Measurements from ENCODE around the gene ESRRA. TPM values are rescaled to one million over a fixed set of nuclear protein-coding genes. Genes with fewer than 3 reads are reported as not detected.

ESRRA gene
- total and polyA plus RNA-seq, 9 of the 15 experiments (the other 6 are each of a cell fraction or from before 2014, with no cell fraction given): 0.27 to 89.7 (median 23.7) TPM

DNA sequence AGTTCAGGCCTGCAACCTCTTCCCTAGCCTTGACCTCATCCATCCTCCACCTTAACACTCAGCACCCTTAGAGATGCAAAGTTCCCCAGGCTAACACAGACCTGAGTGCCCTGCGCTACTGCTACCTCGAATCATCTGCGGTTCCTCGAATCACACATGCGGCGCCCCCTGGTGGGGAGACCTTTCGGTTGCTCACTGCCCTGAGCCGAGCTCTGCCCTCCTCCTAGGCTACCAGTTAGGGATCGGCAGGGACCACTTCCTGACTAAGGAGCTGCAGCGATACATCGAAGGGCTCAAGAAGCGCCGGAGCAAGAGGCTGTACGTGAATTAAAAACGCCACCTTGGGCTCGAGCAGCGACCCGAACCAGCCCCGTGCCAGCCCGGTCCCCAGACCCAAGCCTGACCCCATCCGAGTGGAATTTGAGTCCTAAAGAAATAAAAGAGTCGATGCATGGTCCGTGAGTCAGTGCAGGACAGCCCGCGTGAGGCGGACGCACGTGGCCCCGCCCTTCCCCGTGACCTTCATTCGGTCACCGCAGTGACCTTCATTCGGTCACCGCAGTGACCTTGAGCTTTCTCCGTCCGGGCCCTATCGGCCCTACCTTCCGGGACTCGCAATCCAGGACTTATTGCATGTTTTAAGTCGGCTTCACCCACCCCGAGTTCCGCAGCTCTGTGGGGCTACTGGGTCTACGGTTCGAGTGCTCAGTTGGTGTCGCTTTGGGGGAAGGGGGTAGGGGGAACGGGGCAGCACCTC is 830 bp upstream of the ESRRA start (continued):
- TF ChIP-seq ZNF551 (CRISPR knock-in tag; IDR thresholded peaks at IDR 0.05): no peak
- TF ChIP-seq ZNF316 (IDR thresholded peaks at IDR 0.05): no peak
- TF ChIP-seq, protein P1, sequence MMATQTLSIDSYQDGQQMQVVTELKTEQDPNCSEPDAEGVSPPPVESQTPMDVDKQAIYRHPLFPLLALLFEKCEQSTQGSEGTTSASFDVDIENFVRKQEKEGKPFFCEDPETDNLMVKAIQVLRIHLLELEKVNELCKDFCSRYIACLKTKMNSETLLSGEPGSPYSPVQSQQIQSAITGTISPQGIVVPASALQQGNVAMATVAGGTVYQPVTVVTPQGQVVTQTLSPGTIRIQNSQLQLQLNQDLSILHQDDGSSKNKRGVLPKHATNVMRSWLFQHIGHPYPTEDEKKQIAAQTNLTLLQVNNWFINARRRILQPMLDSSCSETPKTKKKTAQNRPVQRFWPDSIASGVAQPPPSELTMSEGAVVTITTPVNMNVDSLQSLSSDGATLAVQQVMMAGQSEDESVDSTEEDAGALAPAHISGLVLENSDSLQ (IDR thresholded peaks at IDR 0.05): peak; percentile 21; the same call in 1 of the 2 replicates
- no peak for TF ChIP-seq ZNF780A (CRISPR knock-in tag; IDR thresholded peaks at IDR 0.05)
- no peak for TF ChIP-seq PYGO2 (tag; IDR thresholded peaks at IDR 0.05)
- 0 out of 2 replicates have a peak, but pooled peaks have one; percentile 49 for TF ChIP-seq ZNF143 (CRISPR knock-in tag; IDR thresholded peaks at IDR 0.05)
- no peak for TF ChIP-seq GATAD2A (IDR thresholded peaks at IDR 0.05)
- peak; percentile 71 for TF ChIP-seq RBM39 (optimal IDR thresholded peaks at IDR 0.05; ENCODE audit: low read depth, low read length)
- no peak for TF ChIP-seq FOXK2 (conservative IDR thresholded peaks at IDR 0.05 in 1 of 2, IDR thresholded peaks at IDR 0.05 in 1 of 2; ENCODE audit: low read depth in 2 of 2)
- TF ChIP-seq, protein P2, sequence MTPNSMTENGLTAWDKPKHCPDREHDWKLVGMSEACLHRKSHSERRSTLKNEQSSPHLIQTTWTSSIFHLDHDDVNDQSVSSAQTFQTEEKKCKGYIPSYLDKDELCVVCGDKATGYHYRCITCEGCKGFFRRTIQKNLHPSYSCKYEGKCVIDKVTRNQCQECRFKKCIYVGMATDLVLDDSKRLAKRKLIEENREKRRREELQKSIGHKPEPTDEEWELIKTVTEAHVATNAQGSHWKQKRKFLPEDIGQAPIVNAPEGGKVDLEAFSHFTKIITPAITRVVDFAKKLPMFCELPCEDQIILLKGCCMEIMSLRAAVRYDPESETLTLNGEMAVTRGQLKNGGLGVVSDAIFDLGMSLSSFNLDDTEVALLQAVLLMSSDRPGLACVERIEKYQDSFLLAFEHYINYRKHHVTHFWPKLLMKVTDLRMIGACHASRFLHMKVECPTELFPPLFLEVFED (CRISPR knock-in tag; conservative IDR thresholded peaks at IDR 0.05): no peak
- no peak for TF ChIP-seq ZBTB43 (CRISPR knock-in tag; IDR thresholded peaks at IDR 0.05)
- peak; percentile 75; the same call in 1 of the 2 replicates for TF ChIP-seq NKRF (IDR thresholded peaks at IDR 0.05; ENCODE audit: borderline replicate concordance)
- 0 out of 2 replicates have a peak, but pooled peaks have one; percentile 8 for TF ChIP-seq ZNF384 (IDR thresholded peaks at IDR 0.05; ENCODE audit: low read depth, low read length)
- no peak for TF ChIP-seq MBD1 (CRISPR knock-in tag; IDR thresholded peaks at IDR 0.05)
